GM15510 (cell line): ENCODE results near the gene SPOP.

Source experiments
- POLR2A ChIP-seq: IDR thresholded peaks from 3 replicates; pipeline ENCODE4 v1.6.1; 2011; ENCODE audit warnings: borderline replicate concordance; ENCODE audit not compliant: insufficient read length; ENCODE audit errors: extremely low read depth

SPOP gene

GRCh38 chr17:49616086-49616485 lies 61.8 kb downstream of the SPOP start:
- no peak for TF ChIP-seq POLR2A

- no peak for TF ChIP-seq POLR2A
Observed at GRCh38 chr17:49613182-49613800, 64.6 kb downstream of the SPOP start.

GRCh38 chr17:49612726-49613125 lies 65.2 kb downstream of the SPOP start:
- no peak for TF ChIP-seq POLR2A

GRCh38 chr17:49610883-49611584 lies 66.9 kb downstream of the SPOP start:
- no peak for TF ChIP-seq POLR2A

GRCh38 chr17:49604314-49604869 lies 73.5 kb downstream of the SPOP start:
- no peak for TF ChIP-seq POLR2A

GRCh38 chr17:49603720-49604119 lies 74.2 kb downstream of the SPOP start:
- no peak for TF ChIP-seq POLR2A

GRCh38 chr17:49603238-49603637 lies 74.7 kb downstream of the SPOP start:
- no peak for TF ChIP-seq POLR2A

GRCh38 chr17:49602783-49603182 lies 75.1 kb downstream of the SPOP start:
- TF ChIP-seq POLR2A = no peak

- no peak for TF ChIP-seq POLR2A
Observed at GRCh38 chr17:49600949-49601348, 76.9 kb downstream of the SPOP start.

- no peak for TF ChIP-seq POLR2A
Observed at GRCh38 chr17:49598918-49599317, 79.0 kb downstream of the SPOP start.

- no peak for TF ChIP-seq POLR2A
Observed at GRCh38 chr17:49597928-49598655, 79.8 kb downstream of the SPOP start.

GRCh38 chr17:49597436-49597835 lies 80.5 kb downstream of the SPOP start:
- TF ChIP-seq POLR2A = no peak

- TF ChIP-seq POLR2A = no peak
Observed at GRCh38 chr17:49596613-49597244, 81.2 kb downstream of the SPOP start.

- TF ChIP-seq POLR2A = no peak
Observed at GRCh38 chr17:49595980-49596379, 81.9 kb downstream of the SPOP start.

- TF ChIP-seq POLR2A = no peak
Observed at GRCh38 chr17:49595328-49595727, 82.6 kb downstream of the SPOP start.
